ENCODE measurements around the gene FAM136A. TPM values are rescaled to one million over a fixed set of nuclear protein-coding genes. Genes with fewer than 3 reads are reported as not detected.
A peak's percentile ranks its signal among the peaks of the same experiment; 100 is the strongest.
"Not testable (repeated sequence)": the region's sequence is repeated elsewhere in the genome, so short reads cannot be mapped to it uniquely, and the experiment has no call there.

FAM136A gene
- total RNA-seq, 2 experiments from 2014 or later = 30.6 to 31.4 TPM

DNA sequence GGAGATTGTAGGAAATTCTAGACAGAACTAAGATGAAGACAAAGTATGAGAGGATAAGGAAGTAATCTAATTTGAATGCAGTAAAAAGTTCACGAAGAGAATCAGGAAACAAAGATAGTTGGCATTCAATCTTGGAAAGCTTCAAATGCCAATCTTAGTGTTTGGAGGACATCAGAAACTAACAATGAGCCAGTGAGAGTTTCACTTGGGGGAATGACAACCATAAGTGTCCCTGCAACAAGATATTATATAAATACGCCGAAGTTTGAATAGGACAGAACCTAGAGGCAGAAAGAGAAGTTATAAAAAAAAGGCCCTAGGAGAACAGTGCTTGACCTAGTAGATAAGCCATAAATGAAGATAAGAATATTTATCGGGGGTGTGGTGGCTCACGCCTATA is 19.4 kb downstream of the FAM136A start:
- H3K4me3 Mint-ChIP-seq = no peak overlapping the region
- ChIA-PET CTCF (interaction anchor here (1.6 kb wide), 1 partner anchor 19 kb away, joined by 3 read pairs; the partner anchor contains the start of gene FAM136A), POLR2A (interaction anchor here (1.9 to 2.0 kb wide), 2 partner anchors 11 to 25 kb away, joined by 8 to 12 read pairs; partner anchors contain the start of genes PCYOX1 and SNRPG)
- no peak for TF ChIP-seq CTCF (IDR thresholded peaks at IDR 0.05)
- ATAC-seq (ENCODE audit: poor library complexity) (no peak), DNase-seq (no peak)
- H3K27me3 Mint-ChIP-seq = no peaks in the 10 kb centered on the region
- no peaks in the 10 kb centered on the region for H3K9me3 Mint-ChIP-seq
- intact Hi-C loops (cut with DNase I, micrococcal nuclease) = no loop called here
- peaks cover 73% of the 10 kb centered on the region for H3K36me3 ChIP-seq (ENCODE audit: insufficient read depth, low read length)
- no peak overlapping the region for H3K4me3 ChIP-seq (ENCODE audit: low read length)
- H3K36me3 Mint-ChIP-seq (ENCODE audit: low read depth) = peaks cover 94% of the 10 kb centered on the region
- peaks cover 46% of the 10 kb centered on the region for H3K4me1 Mint-ChIP-seq (ENCODE audit: low read depth)
- peak overlapping the region; percentile 15 for H3K27ac Mint-ChIP-seq
- H3K27ac ChIP-seq (ENCODE audit: low read depth in 1 of 2, low read length in 2 of 2) = no peak overlapping the region
- peaks cover 7% of the 10 kb centered on the region for H3K4me1 ChIP-seq (ENCODE audit: insufficient read depth, low read length)
- H3K27me3 ChIP-seq (ENCODE audit: control insufficient read depth in 1 of 2, insufficient read depth in 2 of 2, low read length in 2 of 2) = no peaks in the 10 kb centered on the region
- H3K9me3 ChIP-seq (ENCODE audit: control insufficient read depth in 1 of 2, insufficient read depth in 1 of 2, low read length in 2 of 2) = no peaks in the 10 kb centered on the region

DNA sequence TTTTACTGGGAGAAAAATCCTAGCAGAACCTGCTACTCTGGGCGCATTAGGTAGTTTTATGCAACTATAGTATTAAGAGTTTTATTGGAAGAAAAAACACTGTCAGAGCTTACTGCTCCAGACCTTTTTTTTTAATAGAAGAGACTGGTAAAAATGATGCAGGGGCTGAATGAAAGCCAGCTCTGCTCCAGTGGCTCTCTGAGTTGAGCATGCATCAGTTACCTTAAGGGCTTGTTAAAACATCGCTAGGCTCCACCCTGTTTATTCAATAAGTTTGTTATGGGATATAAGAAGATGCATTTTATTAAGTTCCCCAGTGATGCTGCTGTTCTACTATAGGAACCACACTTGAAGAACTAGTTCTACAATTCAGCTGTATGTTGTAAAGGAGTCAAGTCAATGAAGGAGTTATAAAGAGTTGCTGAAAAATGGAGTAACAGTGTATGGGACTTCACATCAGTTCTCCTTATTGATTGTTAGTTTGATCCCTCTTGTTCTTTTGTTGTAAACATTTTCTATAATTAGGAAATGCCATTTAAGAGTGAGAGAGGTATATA is 21.5 kb downstream of the FAM136A start:
- H3K9me3 Mint-ChIP-seq = no peaks in the 10 kb centered on the region
- H3K36me3 Mint-ChIP-seq (ENCODE audit: low read depth) = peaks cover 92% of the 10 kb centered on the region
- DNase-seq (no peak), ATAC-seq (ENCODE audit: poor library complexity) (no peak)
- Histone ChIP-seq H3K9me3 (ENCODE audit: control insufficient read depth in 1 of 2, insufficient read depth in 1 of 2, low read length in 2 of 2) (no peaks in the 10 kb centered on the region), H3K27ac (ENCODE audit: low read depth in 1 of 2, low read length in 2 of 2) (no peak overlapping the region), H3K27me3 (ENCODE audit: control insufficient read depth in 1 of 2, insufficient read depth in 2 of 2, low read length in 2 of 2) (no peaks in the 10 kb centered on the region), H3K4me1 (ENCODE audit: insufficient read depth, low read length) (peaks cover 7% of the 10 kb centered on the region), H3K36me3 (ENCODE audit: insufficient read depth, low read length) (peaks cover 68% of the 10 kb centered on the region), H3K4me3 (ENCODE audit: low read length) (no peak overlapping the region)
- ChIA-PET POLR2A (no interaction called here), CTCF (interaction anchor here (0.5 kb wide), 1 partner anchor 1051 kb away, joined by 3 read pairs; the partner anchor contains the start of gene ZNF638)
- H3K4me1 Mint-ChIP-seq (ENCODE audit: low read depth) = peaks cover 25% of the 10 kb centered on the region
- intact Hi-C loops (cut with DNase I, micrococcal nuclease) = no loop called here
- H3K27ac Mint-ChIP-seq = no peak overlapping the region
- no peak for TF ChIP-seq CTCF (IDR thresholded peaks at IDR 0.05)
- H3K27me3 Mint-ChIP-seq = no peaks in the 10 kb centered on the region
- H3K4me3 Mint-ChIP-seq = no peak overlapping the region

DNA sequence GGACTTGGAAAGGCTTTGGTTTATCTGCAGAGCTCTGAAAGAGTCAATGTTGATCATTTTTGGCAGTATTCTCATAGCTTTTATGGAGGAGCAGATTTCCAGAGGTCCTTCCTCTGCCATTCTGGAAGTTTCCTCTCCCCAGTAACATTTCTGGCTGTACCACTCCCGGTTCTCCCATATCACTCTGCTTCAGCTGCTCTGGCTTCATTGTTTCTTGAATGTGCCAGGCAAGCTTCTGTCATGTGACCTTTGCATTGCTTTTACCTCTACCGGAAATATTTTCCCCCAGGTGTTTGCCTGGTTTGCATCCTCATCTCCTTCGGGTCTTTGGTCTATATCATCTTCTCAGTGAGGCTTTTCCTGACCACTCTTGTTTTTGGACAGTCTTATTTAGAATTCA is 31.5 kb downstream of the FAM136A start:
- DNase-seq (no peak), ATAC-seq (ENCODE audit: poor library complexity) (no peak)
- Histone ChIP-seq H3K36me3 (ENCODE audit: insufficient read depth, low read length) (peaks cover 22% of the 10 kb centered on the region), H3K4me3 (ENCODE audit: low read length) (no peak overlapping the region), H3K4me1 (ENCODE audit: insufficient read depth, low read length) (no peaks in the 10 kb centered on the region), H3K27ac (ENCODE audit: low read depth in 1 of 2, low read length in 2 of 2) (no peak overlapping the region), H3K27me3 (ENCODE audit: control insufficient read depth in 1 of 2, insufficient read depth in 2 of 2, low read length in 2 of 2) (no peaks in the 10 kb centered on the region), H3K9me3 (ENCODE audit: control insufficient read depth in 1 of 2, insufficient read depth in 1 of 2, low read length in 2 of 2) (no peaks in the 10 kb centered on the region)
- Mint-ChIP-seq H3K4me1 (ENCODE audit: low read depth) (peaks cover 19% of the 10 kb centered on the region), H3K4me3 (no peak overlapping the region), H3K9me3 (no peaks in the 10 kb centered on the region), H3K36me3 (ENCODE audit: low read depth) (peaks cover 53% of the 10 kb centered on the region), H3K27ac (no peak overlapping the region), H3K27me3 (no peaks in the 10 kb centered on the region)
- POLR2A ChIA-PET = interaction anchor here (1.4 kb wide), 1 partner anchor 23 kb away, joined by 3 read pairs; the partner anchor contains the start of gene SNRPG
- CTCF ChIA-PET = no interaction called here
- no peak for TF ChIP-seq CTCF (IDR thresholded peaks at IDR 0.05)
- intact Hi-C loops (cut with DNase I, micrococcal nuclease) = no loop called here

GRCh38 chr2:70269422-70270302 is 32.2 kb downstream of the FAM136A start:
- H3K4me3 Mint-ChIP-seq; H3K4me1 ChIP-seq (ENCODE audit: insufficient read depth, low read length); intact Hi-C loops (cut with DNase I, micrococcal nuclease); H3K27me3 ChIP-seq (ENCODE audit: control insufficient read depth in 1 of 2, insufficient read depth in 2 of 2, low read length in 2 of 2); ATAC-seq (ENCODE audit: poor library complexity); H3K9me3 Mint-ChIP-seq; H3K4me3 ChIP-seq (ENCODE audit: low read length); H3K27ac ChIP-seq (ENCODE audit: low read depth in 1 of 2, low read length in 2 of 2); H3K27me3 Mint-ChIP-seq; H3K9me3 ChIP-seq (ENCODE audit: control insufficient read depth in 1 of 2, insufficient read depth in 1 of 2, low read length in 2 of 2); H3K27ac Mint-ChIP-seq; CTCF ChIA-PET; DNase-seq: not testable (repeated sequence)
- Mint-ChIP-seq H3K36me3 (ENCODE audit: low read depth) (peaks cover 53% of the 10 kb centered on the region), H3K4me1 (ENCODE audit: low read depth) (peaks cover 21% of the 10 kb centered on the region)
- POLR2A ChIA-PET = interaction anchor here (1.4 kb wide), 1 partner anchor 24 kb away, joined by 3 read pairs; the partner anchor contains the start of gene SNRPG
- H3K36me3 ChIP-seq (ENCODE audit: insufficient read depth, low read length) = peaks cover 16% of the 10 kb centered on the region

DNA sequence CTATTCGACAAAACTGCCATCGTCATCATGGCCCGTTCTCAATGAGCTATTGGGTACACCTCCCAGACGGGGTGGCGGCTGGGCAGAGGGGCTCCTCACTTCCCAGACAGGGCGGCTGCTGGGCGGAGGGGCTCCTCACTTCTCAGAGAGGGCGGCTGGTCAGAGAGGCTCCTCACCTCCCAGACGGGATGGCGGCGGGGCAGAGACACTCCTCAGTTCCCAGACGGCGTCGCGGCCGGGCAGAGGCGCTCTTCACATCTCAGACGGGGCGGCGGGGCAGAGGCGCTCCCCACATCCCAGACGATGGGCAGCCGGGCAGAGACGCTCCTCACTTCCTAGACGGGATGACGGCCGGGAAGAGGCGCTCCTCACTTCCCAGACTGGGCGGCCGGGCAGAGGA is 34.9 kb downstream of the FAM136A start:
- H3K27ac Mint-ChIP-seq; H3K27me3 ChIP-seq (ENCODE audit: control insufficient read depth in 1 of 2, insufficient read depth in 2 of 2, low read length in 2 of 2); H3K9me3 Mint-ChIP-seq; ATAC-seq (ENCODE audit: poor library complexity); H3K9me3 ChIP-seq (ENCODE audit: control insufficient read depth in 1 of 2, insufficient read depth in 1 of 2, low read length in 2 of 2); intact Hi-C loops (cut with DNase I, micrococcal nuclease); H3K27ac ChIP-seq (ENCODE audit: low read depth in 1 of 2, low read length in 2 of 2); H3K4me1 ChIP-seq (ENCODE audit: insufficient read depth, low read length); DNase-seq; H3K27me3 Mint-ChIP-seq; H3K4me3 Mint-ChIP-seq; CTCF ChIA-PET; H3K4me3 ChIP-seq (ENCODE audit: low read length); POLR2A ChIA-PET: not testable (repeated sequence)
- Mint-ChIP-seq H3K36me3 (ENCODE audit: low read depth) (peaks cover 66% of the 10 kb centered on the region), H3K4me1 (ENCODE audit: low read depth) (peaks cover 21% of the 10 kb centered on the region)
- peaks cover 28% of the 10 kb centered on the region for H3K36me3 ChIP-seq (ENCODE audit: insufficient read depth, low read length)

All from CD4-positive, alpha-beta T cell (primary cell).